CD14-positive monocyte (primary cell): Measurements from ENCODE around the gene LIG4. TPM values are rescaled to one million over a fixed set of nuclear protein-coding genes. Genes with fewer than 3 reads are reported as not detected.

Experiments
- DNase-seq, 3 donors: peaks; one replicate each; pipeline ENCODE4 v3.0.0-alpha.2; 2011 to 2022
- H2AFZ ChIP-seq: 2 replicates; pipeline ENCODE4 v1.6.0; 2012; ENCODE audit warnings: mild to moderate bottlenecking, low read depth, low read length, inconsistent platforms; ENCODE audit not compliant: insufficient read depth, poor library complexity, severe bottlenecking
- H3K27ac ChIP-seq, 2 donors: 1 replicate in 1 of 2; 2 replicates in 1 of 2; pipeline ENCODE4 v1.5.1; 2012 to 2013; ENCODE audit warnings: low read length in 2 of 2, control low read depth in 1 of 2, inconsistent platforms in 1 of 2, low read depth in 1 of 2, mild to moderate bottlenecking in 1 of 2
- H3K27me3 ChIP-seq, 2 donors: one replicate each; pipeline versions ENCODE4 v1.6.0 to v1.6.1; 2011 to 2013; ENCODE audit warnings: low read length in 2 of 2; ENCODE audit not compliant: control insufficient read depth in 2 of 2, insufficient read depth in 2 of 2
- H3K36me3 ChIP-seq, 2 donors: replicated peaks in 1 of 2; 1 replicate in 1 of 2; 2 replicates in 1 of 2; pipeline versions ENCODE4 v1.5.1 to v1.6.1; 2012 to 2013; ENCODE audit warnings: low read length in 2 of 2, control low read depth in 1 of 2, inconsistent platforms in 1 of 2, mild to moderate bottlenecking in 1 of 2; ENCODE audit not compliant: insufficient read depth in 2 of 2, control insufficient read depth in 1 of 2
- H3K4me1 ChIP-seq, 2 donors: 1 replicate in 1 of 2; 2 replicates in 1 of 2; pipeline versions ENCODE4 v1.5.1 to v1.6.1; 2012 to 2013; ENCODE audit warnings: low read length in 2 of 2, control low read depth in 1 of 2, inconsistent platforms in 1 of 2, mild to moderate bottlenecking in 1 of 2, moderate library complexity in 1 of 2; ENCODE audit not compliant: insufficient read depth in 2 of 2, control insufficient read depth in 1 of 2
- H3K4me2 ChIP-seq: replicated peaks from 2 replicates; pipeline ENCODE3; 2012; ENCODE audit warnings: low read length, moderate library complexity, mild to moderate bottlenecking; ENCODE audit not compliant: poor library complexity, severe bottlenecking; ENCODE audit errors: extremely low read depth
- H3K4me3 ChIP-seq, 3 experiments: fragments of 200-600 bp in 1 of 3; sonication (generic) in 1 of 3; replicated peaks in 1 of 3; 1 replicate in 2 of 3; 2 replicates in 1 of 3; pipeline ENCODE4 v1.5.1; 2011 to 2013; ENCODE audit warnings: low read length in 3 of 3, mild to moderate bottlenecking in 3 of 3, control low read depth in 2 of 3, low read depth in 2 of 3, inconsistent platforms in 1 of 3, moderate library complexity in 1 of 3
- H3K79me2 ChIP-seq: 2 replicates; pipeline ENCODE4 v1.6.0; 2012; ENCODE audit warnings: mild to moderate bottlenecking, control low read depth, inconsistent platforms, low read length, moderate library complexity; ENCODE audit not compliant: insufficient read depth
- H3K9ac ChIP-seq: 2 replicates; pipeline ENCODE4 v1.6.0; 2017; ENCODE audit warnings: low read length, mild to moderate bottlenecking; ENCODE audit not compliant: insufficient read depth, poor library complexity, severe bottlenecking
- H3K9me3 ChIP-seq, 2 donors: replicated peaks in 1 of 2; 1 replicate in 1 of 2; 2 replicates in 1 of 2; pipeline versions ENCODE4 v1.5.1 to v1.6.1; 2012 to 2013; ENCODE audit warnings: low read length in 2 of 2, control low read depth in 1 of 2; ENCODE audit not compliant: control insufficient read depth in 1 of 2, insufficient read depth in 1 of 2
- H4K20me1 ChIP-seq: 2 replicates; pipeline ENCODE4 v1.6.0; 2012; ENCODE audit warnings: mild to moderate bottlenecking, low read length, control low read depth, moderate library complexity; ENCODE audit not compliant: insufficient read depth
- H3K27ac Mint-ChIP-seq, 7 donors: one replicate each; pipeline ENCODE4 v1.8.0; 2020; ENCODE audit warnings: mild to moderate bottlenecking in 7 of 7, mixed read lengths in 7 of 7, moderate library complexity in 6 of 7, inconsistent platforms in 2 of 7
- H3K27me3 Mint-ChIP-seq, 3 donors: one replicate each; pipeline ENCODE4 v1.8.0; 2021 to 2022; ENCODE audit warnings: low read depth in 3 of 3, mild to moderate bottlenecking in 3 of 3, mixed read lengths in 3 of 3, moderate library complexity in 3 of 3, inconsistent platforms in 1 of 3
- H3K36me3 Mint-ChIP-seq, 2 donors: one replicate each; pipeline ENCODE4 v1.8.0; 2020; ENCODE audit warnings: mixed read lengths in 2 of 2, inconsistent platforms in 1 of 2, mild to moderate bottlenecking in 1 of 2
- H3K4me1 Mint-ChIP-seq: one replicate; pipeline ENCODE4 v1.8.0; 2020; ENCODE audit warnings: mild to moderate bottlenecking, mixed read lengths
- H3K4me3 Mint-ChIP-seq, 2 donors: one replicate each; pipeline ENCODE4 v1.8.0; 2020; ENCODE audit warnings: mild to moderate bottlenecking in 2 of 2, mixed read lengths in 2 of 2, moderate library complexity in 1 of 2
- H3K9me3 Mint-ChIP-seq, 7 donors: one replicate each; pipeline ENCODE4 v1.8.0; 2020 to 2022; ENCODE audit warnings: mixed read lengths in 7 of 7, mild to moderate bottlenecking in 6 of 7, moderate library complexity in 6 of 7, inconsistent platforms in 2 of 7
- CTCF ChIP-seq: fragments of 200-600 bp; IDR thresholded peaks from one replicate; pipeline ENCODE4 v1.8.0; 2022; ENCODE audit warnings: antibody characterized with exemption, mild to moderate bottlenecking
- WGBS: methylation state at CpG from one replicate; pipeline ENCODE4 v1.1.5; 2013; ENCODE audit warnings: missing lambda C conversion rate; ENCODE audit not compliant: insufficient coverage; 5-methylcytosine and 5-hydroxymethylcytosine counted together
- intact Hi-C, 2 donors: fragments of 100-400 bp; cut with micrococcal nuclease; formaldehyde crosslinking; loops; one replicate each; pipeline versions ENCODE4 v1.15.0 to v1.15.1; 2023
- polyA plus RNA-seq, 3 donors: library from polyadenylated mRNA; depleted of rRNA in 1 of 3; unstranded in 2 of 3; stranded (reverse) in 1 of 3; fragments of 300-500 nt in 2 of 3; fragments of >200 nt in 1 of 3; fragmentation: Illumina TruSeq in 2 of 3; gene quantifications; 1 replicate in 2 of 3; 2 replicates in 1 of 3; pipeline ENCODE4 v1.2.3, GENCODE V29; 2012 to 2021

The LIG4 gene
- polyA plus RNA-seq, 3 donors: 3.7 to 6.2 (median 5.2) TPM

- no peak overlapping the region for H3K4me3 Mint-ChIP-seq
- no peak for DNase-seq
- no peak overlapping the region for H3K9ac ChIP-seq
- TF ChIP-seq CTCF: no peak
- no peaks in the 10 kb centered on the region for H3K4me1 ChIP-seq
- H3K9me3 ChIP-seq: peaks cover 0 to 5% of the 10 kb centered on the region in 2 donors
- H3K4me3 ChIP-seq: no peak overlapping the region
- H3K27me3 Mint-ChIP-seq: peaks cover 0 to 5% (median 2%) of the 10 kb centered on the region in 3 donors
- no peaks in the 10 kb centered on the region for H3K27me3 ChIP-seq
- intact Hi-C loops: no loop called here
- no peaks in the 10 kb centered on the region for H4K20me1 ChIP-seq
- H3K9me3 Mint-ChIP-seq: peaks cover 0 to 9% (median 2%) of the 10 kb centered on the region in 7 donors
- no peak overlapping the region for H3K4me2 ChIP-seq
- H3K36me3 ChIP-seq: no peaks in the 10 kb centered on the region
- WGBS: 71% methylated on average over 1 of the region's 3 CpGs
- H3K4me1 Mint-ChIP-seq: peaks cover 1% of the 10 kb centered on the region
- H3K36me3 Mint-ChIP-seq: no peaks in the 10 kb centered on the region
- no peaks in the 10 kb centered on the region for H3K79me2 ChIP-seq
- H3K27ac ChIP-seq: no peak overlapping the region
- H3K27ac Mint-ChIP-seq: no peak overlapping the region
- no peak overlapping the region for H2AFZ ChIP-seq
These were observed 32.7 kb downstream of the LIG4 start for GRCh38 chr13:108182652-108183051.

- Histone ChIP-seq H3K27ac (no peak overlapping the region), H3K4me1 (no peaks in the 10 kb centered on the region), H3K79me2 (no peaks in the 10 kb centered on the region), H3K4me2 (no peak overlapping the region), H4K20me1 (no peaks in the 10 kb centered on the region), H3K4me3 (no peak overlapping the region), H2AFZ (no peak overlapping the region), H3K9me3 (peaks cover 0 to 5% of the 10 kb centered on the region in 2 donors), H3K9ac (no peak overlapping the region), H3K27me3 (no peaks in the 10 kb centered on the region), H3K36me3 (no peaks in the 10 kb centered on the region)
- Mint-ChIP-seq H3K4me1 (no peaks in the 10 kb centered on the region), H3K27ac (no peak overlapping the region), H3K9me3 (peaks cover 3 to 14% (median 6%) of the 10 kb centered on the region in 7 donors), H3K36me3 (no peaks in the 10 kb centered on the region), H3K4me3 (no peak overlapping the region), H3K27me3 (peaks cover 0 to 2% (median 0%) of the 10 kb centered on the region in 3 donors)
- WGBS: 89% methylated on average over 8 of the region's 9 CpGs
- intact Hi-C loops: no loop called here
- no peak for TF ChIP-seq CTCF
- no peak for DNase-seq
These were observed 37.3 kb downstream of the LIG4 start for GRCh38 chr13:108178078-108178477.
